Posterior cingulate gyrus (tissue), 11 donors: ENCODE measurements around the gene SMIM29.

Experiments used
- DNase-seq, 10 donors: peaks; one replicate each; pipeline versions ENCODE4 v3.0.0 to v3.0.0-alpha.2; 2020 to 2021; ENCODE audit warnings: mixed read lengths in 3 of 10
- intact Hi-C: fragments of 100-400 bp; cut with DNase I; formaldehyde crosslinking; loops from one replicate; pipeline ENCODE4 v1.15.1; 2023

The SMIM29 gene

GRCh38 chr6:34248727-34249468 is at the start of gene SMIM29:
Gene SMIM29, minus strand, starts transcription at chr6:34249006. Its CDS starts 1,215 bp downstream, at chr6:34247791.
- DNase-seq: peak; percentile 97 to 100 (median 98)
- intact Hi-C loops: loop anchor here (1.0 to 5.0 kb wide), 5 partner anchors 12 to 358 kb away; partner anchors contain the start of gene NUDT3

GRCh38 chr6:34295721-34296120 is 46.9 kb upstream of the SMIM29 start:
- DNase-seq: no peak
- intact Hi-C loops: no loop called here

- DNase-seq: no peak
- intact Hi-C loops: no loop called here
Observed at GRCh38 chr6:34292954-34293353, 44.1 kb upstream of the SMIM29 start.

DNA sequence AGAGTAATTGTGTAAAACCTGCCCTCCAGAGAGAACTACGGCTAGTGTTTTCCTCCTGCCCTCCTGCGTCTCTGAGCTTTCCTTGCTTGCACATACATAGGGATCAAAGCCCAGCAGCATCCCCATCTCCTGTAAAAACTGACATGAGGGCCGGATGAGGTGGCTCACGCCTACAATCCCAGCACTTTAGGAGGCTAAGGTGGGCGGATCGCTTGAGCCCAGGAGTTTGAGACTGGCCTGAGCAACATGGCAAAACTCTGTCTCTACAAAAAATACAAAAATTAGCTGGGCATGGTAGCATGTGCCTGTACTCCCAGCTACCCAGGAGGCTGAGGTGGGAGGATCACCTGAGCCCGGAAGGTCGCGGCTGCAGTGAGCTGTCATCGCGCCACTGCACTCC is 40.3 kb upstream of the SMIM29 start:
- no peak for DNase-seq
- intact Hi-C loops: loop anchor here (10.0 kb wide), 1 partner anchor 106 kb away; the partner anchor contains the start of gene NUDT3

- intact Hi-C loops: loop anchor here (10.0 kb wide), 1 partner anchor 106 kb away; the partner anchor contains the start of gene NUDT3
- no peak for DNase-seq
Observed at GRCh38 chr6:34288581-34288980, 39.8 kb upstream of the SMIM29 start.

DNA sequence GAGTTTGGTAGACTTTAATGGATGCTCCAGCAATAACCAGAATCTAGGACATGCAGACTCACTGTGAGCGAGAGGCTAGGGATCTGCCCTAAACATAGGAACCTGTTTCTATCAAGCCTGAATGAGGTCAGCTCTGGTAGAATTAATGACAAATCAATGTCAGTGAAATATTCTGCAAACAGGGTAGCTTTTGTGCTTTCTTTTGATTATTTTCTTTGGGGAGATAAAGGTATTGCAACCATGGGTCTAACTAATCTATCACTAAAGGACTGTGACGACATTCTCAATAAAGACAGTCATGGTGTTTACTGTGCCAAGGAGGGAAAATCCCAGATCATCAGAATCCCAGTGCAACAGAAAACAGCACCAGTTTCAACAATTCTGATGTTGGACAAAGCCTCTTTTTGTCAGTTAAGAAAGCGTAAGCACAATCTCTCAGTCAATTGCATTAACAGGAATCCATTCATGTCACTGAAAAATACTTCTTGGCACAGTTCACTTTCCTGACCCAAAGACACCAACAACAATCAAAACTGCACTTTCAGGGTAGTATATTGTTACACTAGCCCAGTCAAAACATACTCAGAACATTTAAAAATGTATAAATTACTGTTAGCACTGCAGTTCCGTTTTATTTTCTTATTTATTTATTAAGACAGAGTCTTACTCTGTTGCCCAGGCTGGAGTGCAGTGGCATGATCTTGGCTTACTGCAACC is 36.8 kb upstream of the SMIM29 start:
- intact Hi-C loops: loop anchor here (10.0 kb wide), 1 partner anchor 109 kb away; the partner anchor contains the start of gene NUDT3
- DNase-seq: no peak

GRCh38 chr6:34284563-34285447 is 36.0 kb upstream of the SMIM29 start:
- intact Hi-C loops: loop anchor here (10.0 kb wide), 1 partner anchor 110 kb away; the partner anchor contains the start of gene NUDT3

DNA sequence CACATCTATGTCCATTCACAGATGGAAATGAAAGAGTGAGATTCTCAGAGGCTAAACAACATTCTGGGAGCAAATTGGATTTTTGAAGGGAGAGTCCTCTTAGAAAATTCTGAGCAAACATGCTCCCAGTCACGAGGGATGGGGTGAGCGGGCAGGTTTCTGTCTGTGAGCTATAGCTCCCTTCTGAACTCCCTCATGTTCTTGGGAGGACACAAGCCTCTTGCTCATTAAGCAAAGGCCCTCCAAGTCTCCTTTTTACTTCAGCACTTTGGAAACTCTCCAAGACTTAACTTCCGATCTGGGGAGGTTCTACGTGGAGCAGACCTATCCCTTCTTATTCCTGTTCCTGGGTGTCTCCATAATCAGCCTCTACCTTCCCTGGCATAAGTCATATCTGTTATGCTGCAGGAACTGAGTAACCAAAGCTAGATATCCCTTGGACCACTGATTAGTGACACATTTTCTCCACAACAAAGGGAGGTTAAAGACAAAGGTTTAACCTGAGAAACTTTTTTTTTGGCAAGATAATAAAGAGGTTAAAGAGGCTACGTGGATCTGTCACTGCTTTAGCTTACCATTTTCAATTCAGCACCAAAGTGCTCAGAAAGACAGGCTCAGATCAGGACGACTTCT is 33.0 kb upstream of the SMIM29 start:
- intact Hi-C loops: loop anchor here (10.0 kb wide), 1 partner anchor 113 kb away; the partner anchor contains the start of gene NUDT3
- no peak for DNase-seq

More at GRCh38 chr6:34284563-34285447, 36.0 kb upstream of the SMIM29 start:
- DNase-seq: peak in 8 of 10 donors; percentile 15 to 88 (median 30)

- DNase-seq: no peak
- intact Hi-C loops: loop anchor here (10.0 kb wide), 1 partner anchor 115 kb away; the partner anchor contains the start of gene NUDT3
Observed at GRCh38 chr6:34280216-34280615, 31.4 kb upstream of the SMIM29 start.

DNA sequence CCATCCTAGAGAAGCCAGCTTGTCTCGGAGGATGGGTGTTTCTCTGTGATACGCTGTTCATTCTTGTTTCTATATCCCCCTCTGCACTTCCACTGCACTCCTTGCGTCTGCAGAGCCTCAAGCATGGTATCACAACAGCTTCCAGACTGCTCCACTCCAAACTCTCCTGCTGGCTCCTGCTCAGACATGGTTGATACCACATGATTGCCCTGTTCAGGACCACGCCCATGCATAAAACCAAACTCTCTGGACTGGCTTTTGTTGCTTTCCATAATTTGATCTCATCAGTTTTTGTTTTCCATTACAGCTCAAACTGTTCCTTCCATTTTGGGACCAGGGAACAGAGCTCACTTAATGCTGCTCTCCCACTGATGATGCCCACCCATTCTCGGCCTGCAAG is 30.0 kb upstream of the SMIM29 start:
- intact Hi-C loops: no loop called here
- DNase-seq: no peak

DNA sequence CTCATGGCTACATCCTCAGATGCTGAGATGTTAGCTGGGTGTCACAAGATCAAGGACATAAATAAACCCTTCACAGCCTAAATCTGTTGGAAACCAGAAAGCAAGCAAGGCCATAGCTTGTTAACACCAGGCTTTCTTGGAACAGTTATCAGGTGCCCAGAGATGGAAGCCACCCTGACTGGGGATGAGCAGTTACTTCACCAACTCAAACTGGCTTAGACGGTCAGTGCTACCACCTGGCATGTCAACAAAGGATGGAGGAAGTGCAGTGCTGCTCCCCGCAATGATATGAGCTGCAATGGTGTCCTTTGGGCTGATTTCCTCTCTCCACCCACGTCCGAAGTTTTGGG is 28.9 kb upstream of the SMIM29 start:
- intact Hi-C loops: no loop called here
- no peak for DNase-seq

GRCh38 chr6:34276881-34277762 is 28.3 kb upstream of the SMIM29 start:
- DNase-seq: no peak
- intact Hi-C loops: no loop called here

DNA sequence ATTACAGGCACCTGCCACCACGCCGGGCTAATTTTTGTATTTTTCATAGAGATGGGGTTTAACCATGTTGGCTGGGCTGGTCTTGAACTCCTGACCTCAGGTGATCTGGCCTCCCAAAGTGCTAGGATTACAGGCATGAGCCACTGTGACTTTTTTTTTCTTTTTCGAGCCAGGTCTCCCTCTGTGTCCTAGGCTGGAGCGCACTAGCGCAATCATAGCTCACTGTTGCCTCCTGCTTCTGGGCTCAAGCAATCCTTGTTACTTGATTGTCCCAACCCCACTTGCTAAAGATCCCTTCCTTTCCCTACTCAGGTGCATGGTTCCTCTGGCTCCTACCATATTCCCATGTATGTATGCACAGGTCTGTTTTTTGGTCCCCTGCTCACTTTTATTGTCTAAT is 27.4 kb upstream of the SMIM29 start:
- DNase-seq: no peak
- intact Hi-C loops: no loop called here

- DNase-seq: no peak
- intact Hi-C loops: no loop called here
Observed at GRCh38 chr6:34275128-34275804, 26.5 kb upstream of the SMIM29 start.

DNA sequence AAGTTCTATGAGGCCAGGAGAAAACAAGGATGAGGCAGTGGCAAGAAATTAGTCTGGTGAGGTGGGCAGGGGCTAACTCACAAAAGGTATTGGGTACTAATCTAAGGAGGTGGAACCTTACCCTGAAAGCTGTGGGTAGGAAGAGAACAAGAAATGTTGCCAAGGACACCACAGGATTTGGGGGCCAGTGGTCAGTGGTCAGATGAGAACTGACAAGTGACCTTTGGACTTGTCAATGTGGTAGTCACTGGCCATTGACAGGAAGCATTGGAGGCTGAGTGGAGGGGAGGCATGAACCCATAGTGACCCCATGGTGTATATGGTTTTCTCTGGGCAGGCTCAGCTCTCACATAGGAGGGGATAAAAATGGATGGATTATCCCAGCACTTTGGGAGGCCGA is 25.3 kb upstream of the SMIM29 start:
- intact Hi-C loops: no loop called here

GRCh38 chr6:34273242-34273805 is 24.5 kb upstream of the SMIM29 start:
- intact Hi-C loops: no loop called here
- no peak for DNase-seq

More for the DNA sequence above, 25.3 kb upstream of the SMIM29 start:
- no peak for DNase-seq

DNA sequence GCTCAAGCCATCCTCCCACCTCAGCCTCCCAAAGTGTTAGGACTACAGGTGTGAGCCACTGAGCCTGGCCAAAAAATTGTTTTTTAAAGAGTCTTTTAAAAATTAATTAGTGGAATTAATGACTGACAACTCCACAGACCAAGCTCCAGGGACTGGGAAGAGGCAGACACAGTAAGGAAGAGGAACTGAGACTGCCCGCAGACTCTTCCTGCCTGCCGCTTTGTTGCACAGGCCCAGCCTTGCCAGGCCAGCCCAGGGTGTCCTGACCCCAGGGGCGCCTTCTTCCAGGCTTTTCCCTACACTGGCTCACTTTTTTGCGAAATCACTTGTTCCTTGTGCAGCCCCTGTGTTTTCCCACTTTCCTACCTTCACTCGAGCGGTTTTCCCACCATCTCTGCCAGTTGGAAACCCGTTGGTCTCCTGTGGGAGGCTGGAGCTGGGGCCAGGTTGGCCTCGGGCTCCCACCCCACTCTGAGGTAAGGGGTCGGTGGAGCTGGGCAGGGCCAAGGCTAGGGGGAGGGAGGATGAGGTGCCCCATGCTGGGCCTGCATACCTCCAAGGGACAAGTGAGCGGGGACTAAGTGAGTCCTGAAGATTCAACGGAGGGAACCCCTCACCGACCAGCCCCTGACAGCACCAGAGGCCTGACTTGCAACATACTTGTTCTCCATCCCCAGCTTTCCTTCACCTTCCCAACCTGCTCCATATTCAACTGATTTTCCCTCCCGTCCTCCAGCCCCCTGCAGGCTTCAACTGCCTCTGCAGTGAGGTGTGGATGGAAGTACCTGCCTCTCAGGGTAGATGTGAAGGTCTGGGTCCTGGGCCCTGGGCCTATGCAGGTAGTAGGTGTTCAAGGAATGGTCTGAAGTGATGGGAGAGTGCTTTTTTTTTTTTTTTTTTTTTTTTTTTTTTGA is 23.5 kb upstream of the SMIM29 start:
- no peak for DNase-seq

More for the DNA sequence above, 23.5 kb upstream of the SMIM29 start:
- intact Hi-C loops: no loop called here
